ENCODE data around the gene SCARB1.
A peak's percentile ranks its signal among the peaks of the same experiment; 100 is the strongest.

Gene SCARB1

DNA sequence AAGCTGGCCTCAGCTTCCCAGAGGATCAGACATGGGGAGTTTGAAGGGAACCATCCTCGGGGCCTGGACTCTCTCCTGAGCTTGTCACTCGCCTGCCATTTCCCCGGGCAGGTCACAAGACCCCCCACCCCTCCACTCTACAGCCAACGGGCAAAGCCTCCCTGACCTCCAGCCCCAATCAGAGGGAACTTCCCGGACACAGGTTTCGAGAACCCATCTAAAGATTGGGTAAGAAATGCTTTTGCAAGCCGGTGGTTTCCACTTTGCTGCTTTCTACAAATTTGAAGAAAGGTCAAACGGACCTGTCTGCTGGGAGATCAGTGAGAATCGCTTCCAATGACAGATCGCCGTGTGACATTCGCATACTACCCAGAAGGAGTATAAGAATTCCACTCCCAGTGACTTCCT is 89.6 kb downstream of the SCARB1 start:
- no peak overlapping the region for H3K27ac ChIP-seq
- TF ChIP-seq, protein P1, sequence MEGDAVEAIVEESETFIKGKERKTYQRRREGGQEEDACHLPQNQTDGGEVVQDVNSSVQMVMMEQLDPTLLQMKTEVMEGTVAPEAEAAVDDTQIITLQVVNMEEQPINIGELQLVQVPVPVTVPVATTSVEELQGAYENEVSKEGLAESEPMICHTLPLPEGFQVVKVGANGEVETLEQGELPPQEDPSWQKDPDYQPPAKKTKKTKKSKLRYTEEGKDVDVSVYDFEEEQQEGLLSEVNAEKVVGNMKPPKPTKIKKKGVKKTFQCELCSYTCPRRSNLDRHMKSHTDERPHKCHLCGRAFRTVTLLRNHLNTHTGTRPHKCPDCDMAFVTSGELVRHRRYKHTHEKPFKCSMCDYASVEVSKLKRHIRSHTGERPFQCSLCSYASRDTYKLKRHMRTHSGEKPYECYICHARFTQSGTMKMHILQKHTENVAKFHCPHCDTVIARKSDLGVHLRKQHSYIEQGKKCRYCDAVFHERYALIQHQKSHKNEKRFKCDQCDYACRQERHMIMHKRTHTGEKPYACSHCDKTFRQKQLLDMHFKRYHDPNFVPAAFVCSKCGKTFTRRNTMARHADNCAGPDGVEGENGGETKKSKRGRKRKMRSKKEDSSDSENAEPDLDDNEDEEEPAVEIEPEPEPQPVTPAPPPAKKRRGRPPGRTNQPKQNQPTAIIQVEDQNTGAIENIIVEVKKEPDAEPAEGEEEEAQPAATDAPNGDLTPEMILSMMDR (conservative IDR thresholded peaks at IDR 0.05) = no peak

DNA sequence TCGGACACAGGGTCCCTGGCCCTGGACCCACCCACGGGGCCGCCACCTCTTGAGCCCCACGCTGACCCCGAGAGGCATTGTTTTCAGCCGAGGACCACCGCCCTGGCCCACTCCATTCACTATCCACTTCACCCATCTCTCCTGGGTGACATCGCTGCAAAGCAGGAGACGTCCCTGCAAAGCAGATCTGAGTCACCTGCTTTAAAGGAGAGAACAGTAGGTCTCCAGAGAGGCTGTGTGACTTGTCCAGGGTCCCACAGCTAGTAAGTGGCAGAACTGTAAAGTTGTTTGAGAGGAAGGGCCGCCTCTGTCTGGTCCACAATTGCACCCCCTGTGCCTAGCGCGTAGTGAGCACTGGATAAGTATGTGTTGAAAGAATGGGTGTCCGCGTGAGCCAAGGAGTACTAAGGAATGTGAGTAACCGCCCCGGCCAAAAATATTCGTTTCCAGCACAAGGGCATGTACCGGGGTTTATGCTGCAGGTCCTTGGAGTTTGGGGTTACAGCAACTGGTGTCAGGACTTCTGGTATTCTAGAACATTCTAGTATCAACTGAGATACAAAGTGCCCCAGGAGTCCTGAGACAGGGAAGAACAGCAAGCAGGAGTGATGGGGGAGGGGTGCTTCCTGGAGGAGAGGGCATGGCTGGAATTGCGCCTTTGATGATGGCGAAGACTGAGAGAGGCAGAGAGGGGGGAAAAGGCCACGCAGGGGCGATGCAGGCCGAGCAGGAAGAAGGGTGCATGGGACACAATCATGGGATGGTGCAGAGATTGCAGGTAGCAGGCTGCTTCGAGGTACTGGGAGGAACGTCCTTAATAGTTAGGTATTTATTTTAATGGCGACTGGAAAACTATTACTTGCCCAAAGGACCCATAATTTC is 91.1 kb downstream of the SCARB1 start:
- peak overlapping the region; percentile 8; the same call in 1 of the 2 replicates for H3K27ac ChIP-seq
- TF ChIP-seq, protein P1 (conservative IDR thresholded peaks at IDR 0.05) = no peak

DNA sequence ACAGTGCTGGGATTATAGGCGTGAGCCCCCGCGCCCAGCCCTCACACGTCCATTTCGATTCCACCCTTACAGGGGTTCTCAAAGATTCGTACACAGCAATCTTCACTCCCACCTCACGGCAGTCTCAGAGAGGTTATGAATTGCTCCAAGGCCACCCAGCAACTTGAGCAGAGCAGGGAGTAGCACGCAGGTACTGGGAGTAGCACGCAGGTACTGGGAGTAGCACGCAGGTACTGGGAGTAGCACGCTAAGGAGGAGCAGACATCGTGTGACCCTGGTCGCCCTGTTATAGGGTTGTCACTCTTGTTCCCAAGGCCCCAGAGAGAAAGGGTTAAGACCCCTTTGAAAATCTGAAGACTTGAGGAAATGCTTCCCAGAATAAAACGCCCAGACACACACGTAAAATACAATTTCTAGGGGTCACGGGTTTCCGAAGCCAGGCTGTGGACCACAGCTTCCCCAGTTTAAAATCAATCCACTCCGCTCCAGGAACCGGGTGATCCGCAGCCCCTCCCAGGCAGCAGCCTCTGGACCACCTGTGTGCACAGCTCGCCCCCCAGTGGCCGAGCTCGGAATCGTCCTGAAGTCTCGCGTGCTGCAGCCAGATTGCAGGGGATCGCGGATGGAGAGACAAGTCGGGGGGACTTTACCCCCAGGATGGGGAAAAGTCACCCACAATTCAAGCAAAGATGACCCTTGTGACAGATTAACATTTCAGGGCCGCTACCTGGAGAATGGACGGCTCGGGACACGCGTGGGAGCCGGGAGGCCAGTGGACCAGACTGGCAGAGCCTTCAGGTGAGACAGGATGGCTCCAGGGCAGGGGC is 92.0 kb downstream of the SCARB1 start:
- H3K27ac ChIP-seq = peak overlapping the region; percentile 8; the same call in 1 of the 2 replicates
- TF ChIP-seq, protein P1 (conservative IDR thresholded peaks at IDR 0.05) = peak; percentile 99

DNA sequence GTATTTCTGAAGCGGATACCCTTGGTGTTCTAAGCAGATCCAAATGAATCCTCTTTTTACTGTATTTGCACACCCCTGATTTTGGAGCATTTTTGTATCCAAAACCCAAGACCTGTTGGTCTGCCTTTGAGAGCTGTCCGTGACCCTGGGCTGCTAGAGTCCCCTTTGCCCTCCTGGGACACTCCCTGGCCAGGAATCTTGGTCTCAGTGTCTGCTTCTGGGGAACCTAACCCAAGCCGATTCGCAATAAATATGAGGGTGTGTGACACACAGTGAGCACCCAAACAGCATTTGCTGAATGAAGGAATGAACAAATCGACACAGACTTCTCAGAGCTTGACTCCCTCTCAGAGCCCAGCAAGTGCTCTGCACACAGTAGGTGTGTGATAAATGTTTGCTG is 92.9 kb downstream of the SCARB1 start:
- TF ChIP-seq, protein P1 (conservative IDR thresholded peaks at IDR 0.05) = no peak
- no peak overlapping the region for H3K27ac ChIP-seq

DNA sequence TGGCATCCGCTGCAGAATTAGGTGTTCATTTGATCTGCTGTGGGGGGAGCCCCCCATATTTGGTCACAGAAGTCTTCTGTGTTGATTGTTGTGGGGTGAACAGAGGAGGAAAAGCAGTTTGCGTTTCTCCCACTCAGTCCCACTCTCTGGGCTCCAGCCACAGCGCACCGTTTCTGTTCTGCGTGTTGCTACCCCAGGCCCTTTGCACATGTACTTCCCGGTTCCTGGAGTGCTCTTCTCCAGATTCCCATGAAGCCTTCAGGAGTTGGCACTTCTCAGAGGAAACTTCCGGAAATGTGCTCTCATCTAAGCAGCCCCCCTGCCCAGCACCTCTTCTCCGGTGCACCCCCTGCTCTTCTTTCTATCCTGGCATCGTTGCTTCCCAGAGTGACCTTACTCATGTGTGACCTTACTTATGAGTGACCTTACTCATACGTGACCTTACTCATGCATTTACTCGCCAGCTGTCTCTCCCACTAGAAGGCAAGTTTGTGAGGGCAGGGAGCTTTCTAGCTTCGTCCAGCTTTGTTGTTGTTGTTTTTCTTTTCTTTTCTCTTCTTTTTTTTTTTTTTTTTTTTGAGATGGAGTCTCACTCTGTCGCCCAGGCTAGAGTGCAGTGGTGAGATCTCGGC is 93.7 kb downstream of the SCARB1 start:
- no peak overlapping the region for H3K27ac ChIP-seq
- TF ChIP-seq, protein P1 (conservative IDR thresholded peaks at IDR 0.05) = no peak

DNA sequence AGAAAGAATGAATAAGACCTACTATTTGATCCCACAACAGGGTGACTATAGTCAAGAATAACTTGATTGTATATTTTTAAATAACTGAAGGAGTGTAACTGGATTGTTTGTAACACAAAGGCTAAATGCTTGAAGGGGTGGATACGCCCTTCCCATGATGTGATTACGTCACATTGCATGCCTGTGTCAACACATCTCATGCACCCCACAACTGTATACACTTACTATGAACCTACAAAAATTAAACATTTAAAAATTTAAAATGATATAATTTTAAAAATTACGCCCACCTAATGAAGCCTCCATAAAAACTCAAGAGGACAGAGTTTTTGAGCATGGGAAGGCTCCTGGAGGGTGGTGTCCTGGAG is 94.5 kb downstream of the SCARB1 start:
- TF ChIP-seq, protein P1 (conservative IDR thresholded peaks at IDR 0.05) = no peak
- H3K27ac ChIP-seq = no peak overlapping the region
